GM18526 (cell line): ENCODE measurements around the gene AGPAT4.

Source experiments
- POLR2A ChIP-seq: IDR thresholded peaks from 3 replicates; pipeline ENCODE4 v1.6.1; 2011; ENCODE audit not compliant: insufficient read length; ENCODE audit errors: extremely low read depth

Gene AGPAT4

DNA sequence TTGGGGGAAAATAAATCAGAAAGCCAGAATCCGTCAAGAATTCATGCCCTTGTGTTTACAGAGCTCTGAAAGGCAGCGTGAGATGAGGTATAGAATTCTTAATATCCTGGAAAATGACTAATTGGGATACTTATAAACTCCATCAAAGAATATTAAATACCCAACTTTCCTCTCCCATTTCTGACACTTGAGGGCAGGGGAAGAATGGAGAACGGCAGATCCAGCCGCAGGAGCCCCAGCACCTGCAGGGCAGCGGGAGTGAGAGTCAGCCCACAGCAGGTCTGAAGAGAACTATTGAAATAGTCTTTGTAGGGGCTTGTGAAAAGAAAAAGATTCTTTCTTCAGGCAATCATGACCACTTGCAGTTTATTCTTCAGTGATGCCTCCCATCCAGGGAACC is 107.2 kb downstream of the AGPAT4 start:
- no peak for TF ChIP-seq POLR2A

DNA sequence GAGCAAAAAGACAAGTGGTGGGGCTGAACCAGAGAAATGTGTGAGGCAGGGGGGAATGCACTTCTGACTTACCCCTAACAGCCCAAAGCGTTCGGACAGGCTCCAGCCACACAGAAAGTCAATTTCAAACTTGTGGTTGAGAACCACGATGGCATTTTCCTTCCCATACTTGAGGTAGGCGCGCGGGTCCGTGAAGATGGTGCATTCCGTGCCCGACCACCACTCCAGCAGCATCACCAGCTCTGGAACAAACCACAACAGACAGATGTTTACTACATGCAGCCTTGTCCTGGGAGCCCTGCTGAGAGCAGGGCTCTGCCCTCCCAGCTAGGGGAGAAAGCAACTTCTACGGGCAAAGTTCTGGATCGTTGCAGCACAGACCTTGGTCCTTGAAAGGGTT is 107.7 kb downstream of the AGPAT4 start:
- TF ChIP-seq POLR2A = no peak

DNA sequence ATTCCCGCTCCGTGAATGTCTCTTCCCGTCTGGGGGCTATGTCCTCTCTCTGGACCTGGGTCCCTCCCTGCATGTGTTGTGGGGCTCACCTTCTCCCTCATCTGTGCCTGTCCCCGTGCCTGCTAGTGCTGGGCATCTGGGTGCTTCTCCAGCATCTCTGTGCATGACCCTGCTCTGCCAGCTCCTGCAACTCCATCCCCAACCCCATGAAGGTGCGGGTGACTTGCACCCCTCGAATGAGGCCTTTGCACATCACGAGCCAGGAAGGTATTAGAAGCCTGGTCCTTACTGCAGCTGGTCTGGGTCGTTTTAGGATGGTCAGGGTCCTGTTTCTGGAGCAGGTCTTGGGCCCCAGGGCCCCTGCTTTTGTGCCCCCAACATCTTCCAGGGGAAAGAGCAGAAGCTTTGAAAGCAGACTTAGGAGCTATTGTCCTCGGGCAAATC is 109.7 kb downstream of the AGPAT4 start:
- TF ChIP-seq POLR2A = no peak

DNA sequence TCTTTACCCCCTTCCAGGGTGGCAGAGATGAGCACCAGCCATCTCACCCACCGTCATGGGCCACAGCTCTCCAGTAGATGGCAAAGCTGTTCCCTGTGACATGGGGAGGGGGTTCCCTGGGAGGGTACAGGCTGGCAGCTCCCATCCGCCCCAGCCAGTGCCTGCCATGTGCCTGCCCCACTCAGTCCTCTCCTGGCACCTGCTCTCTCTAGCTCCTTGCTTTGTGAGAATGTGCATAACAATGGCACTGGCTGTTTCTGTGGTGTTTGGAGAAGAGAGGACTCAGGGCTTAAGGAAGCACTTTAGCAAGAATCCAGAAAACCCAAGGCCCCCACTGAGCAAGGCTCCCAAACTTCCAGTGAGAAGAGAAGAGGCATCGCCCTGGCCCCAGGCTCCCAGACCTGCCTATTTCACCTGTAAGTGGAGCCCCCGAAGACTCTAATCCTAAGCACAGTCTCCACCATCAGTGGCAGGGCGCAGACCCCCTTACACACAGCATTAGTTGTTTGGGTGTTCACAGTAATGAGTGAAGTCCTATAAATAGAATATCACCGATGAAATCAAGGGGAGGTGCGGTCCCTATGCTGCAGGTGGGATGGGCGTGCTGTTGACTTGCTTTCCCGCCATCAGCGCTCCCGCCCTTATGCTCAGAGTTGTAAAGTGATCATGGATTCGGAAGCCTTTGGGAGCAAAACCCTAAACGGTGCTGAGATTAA is 110.2 kb downstream of the AGPAT4 start:
- TF ChIP-seq POLR2A = no peak

DNA sequence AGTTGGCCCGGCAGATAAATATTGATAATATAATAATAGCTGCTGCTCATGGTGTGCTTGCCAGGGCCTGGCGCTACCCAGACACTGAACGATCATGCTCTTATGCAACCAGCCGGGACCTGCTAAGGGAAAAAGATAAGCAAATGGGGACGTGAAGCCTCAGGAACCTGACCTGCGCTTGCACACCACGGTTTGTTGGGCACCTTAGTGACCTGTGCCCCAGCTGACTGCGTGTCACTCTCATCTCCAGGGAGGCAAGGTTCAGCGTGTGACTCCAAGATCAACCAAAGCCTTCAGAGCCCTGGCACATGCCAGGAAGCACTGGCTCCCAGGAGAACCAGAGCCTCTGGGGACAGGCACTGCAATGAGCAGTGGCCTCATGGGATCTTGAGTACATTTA is 111.1 kb downstream of the AGPAT4 start:
- no peak for TF ChIP-seq POLR2A

DNA sequence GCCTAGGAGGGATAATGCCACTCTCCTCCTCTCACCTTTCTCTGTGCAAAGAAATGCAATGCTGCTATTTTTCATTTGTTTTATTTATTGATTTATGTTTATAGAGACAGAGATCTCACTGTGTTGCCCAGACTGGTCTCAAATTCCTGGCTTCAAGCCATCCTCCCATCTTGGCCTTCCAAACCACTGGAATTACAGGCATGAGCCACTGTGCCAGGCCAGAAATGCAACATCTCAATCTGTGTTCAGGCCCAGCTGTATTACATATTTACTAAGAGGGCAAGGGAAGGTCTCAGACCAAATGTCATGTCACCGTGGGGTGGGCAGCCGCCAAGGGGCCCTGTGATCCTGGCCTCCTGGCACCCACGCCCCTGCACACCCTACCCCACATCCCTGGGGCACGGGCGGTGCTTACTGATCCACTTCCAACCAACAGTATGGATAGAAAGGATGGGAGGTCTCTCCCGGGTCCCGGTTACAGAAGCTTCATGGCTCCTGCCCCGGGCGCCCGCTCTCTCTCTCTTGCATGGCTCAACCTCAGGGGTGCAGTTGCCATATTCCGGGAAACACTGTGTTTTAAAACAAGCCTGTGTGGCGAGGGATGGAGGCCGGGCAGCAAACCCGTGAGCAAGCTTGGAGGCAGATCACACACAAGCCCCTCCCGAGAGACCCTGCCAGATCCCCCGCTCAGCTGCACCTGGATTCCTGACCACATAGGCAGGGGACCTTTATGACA is 111.8 kb downstream of the AGPAT4 start:
- TF ChIP-seq POLR2A = no peak

DNA sequence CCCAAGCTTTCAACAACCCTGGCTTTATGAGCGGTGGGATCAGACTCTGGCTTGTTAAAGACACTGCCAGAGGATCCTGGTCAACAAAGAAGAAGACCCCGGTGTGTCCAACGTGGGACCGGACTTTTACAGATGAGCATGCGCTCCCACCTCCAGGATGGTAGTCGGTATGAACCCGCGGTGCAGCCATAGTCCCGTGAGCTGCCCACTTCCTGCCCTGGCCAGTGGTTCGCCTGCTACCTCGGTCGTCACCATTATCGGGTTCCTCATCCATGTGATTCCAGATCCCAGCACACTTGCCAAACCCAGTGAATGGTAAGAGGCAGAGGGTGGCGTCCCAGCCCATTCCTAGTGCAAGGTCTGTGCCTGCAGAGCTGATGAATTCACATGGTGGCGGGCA is 112.7 kb downstream of the AGPAT4 start:
- TF ChIP-seq POLR2A = no peak

DNA sequence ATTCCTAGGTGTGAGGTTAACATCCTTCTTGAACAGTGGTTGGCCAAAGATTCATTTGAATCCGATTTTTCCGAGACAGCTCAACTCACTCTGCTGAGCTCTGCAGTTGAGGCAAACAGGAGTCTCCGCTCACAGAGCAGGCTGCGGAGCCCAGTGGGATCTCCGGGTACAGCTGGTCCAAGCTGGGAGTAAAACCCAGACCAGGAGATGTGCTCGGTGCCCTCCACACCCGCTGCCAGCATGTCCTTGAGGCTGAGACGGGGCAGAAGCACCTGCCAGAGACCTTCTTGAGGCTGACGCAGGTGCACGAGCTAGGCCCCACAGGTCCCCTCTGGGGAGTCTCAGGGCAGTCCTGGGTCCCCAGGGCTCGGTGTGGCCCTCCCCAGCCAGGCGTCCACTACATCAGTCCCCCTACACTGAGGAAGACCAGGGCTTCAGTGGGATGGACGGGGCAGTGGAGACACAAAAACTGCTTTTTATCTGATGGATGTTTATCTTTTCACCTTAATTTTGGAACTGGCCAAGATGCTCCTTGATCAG is 119.0 kb downstream of the AGPAT4 start:
- no peak for TF ChIP-seq POLR2A

DNA sequence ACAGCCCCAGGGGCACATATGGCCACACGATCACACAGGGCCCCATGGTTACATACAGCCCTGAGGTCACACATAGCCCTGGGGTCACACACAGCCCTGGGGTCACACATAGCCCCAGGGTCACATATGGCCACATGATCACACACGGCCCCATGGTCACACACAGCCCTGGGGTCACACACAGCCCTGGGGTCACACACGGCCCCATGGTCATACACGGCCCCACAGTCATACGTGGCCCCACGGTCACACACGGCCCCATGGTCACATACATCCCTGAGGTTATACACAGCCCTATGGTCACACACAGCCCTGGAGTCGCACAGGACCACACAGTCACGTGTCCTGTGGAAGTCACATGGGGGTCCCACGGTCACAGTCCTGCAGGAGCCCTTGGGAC is 120.1 kb downstream of the AGPAT4 start:
- TF ChIP-seq POLR2A = no peak

DNA sequence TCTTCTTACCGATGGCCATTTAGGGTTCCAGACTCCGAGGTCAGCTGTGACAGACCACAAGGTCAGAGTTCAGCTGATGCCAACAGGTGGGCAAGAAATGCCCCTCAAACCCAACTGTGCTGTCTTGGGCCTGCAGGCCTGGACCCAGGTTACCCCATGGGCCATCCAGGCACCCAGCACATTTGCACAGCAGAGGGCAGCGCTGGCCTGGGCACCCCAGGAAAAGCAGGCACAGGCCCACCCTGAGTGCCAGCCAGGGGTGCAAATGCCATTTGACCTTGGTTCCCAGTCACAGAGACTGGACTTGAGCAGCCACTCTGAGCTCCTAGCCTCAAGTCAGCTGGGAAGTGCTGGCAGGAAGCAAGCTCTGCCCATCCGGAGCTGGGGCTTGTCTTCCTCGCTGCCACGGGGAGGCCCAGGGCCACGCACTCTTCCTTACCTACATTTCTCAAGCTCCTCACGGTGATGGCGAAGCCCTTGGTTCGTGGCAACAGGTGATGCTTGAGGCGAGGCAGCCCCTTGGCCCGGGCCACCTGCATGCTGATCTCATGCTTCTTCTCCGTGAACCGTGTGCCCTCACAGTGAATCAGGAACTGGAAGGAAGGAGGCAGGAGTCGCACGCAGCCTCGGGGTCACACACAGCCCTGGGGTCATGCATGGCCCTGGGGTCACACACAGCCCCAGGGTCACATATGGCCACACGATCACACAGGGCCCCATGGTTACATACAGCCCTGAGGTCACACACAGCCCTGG is 120.8 kb downstream of the AGPAT4 start:
- no peak for TF ChIP-seq POLR2A

DNA sequence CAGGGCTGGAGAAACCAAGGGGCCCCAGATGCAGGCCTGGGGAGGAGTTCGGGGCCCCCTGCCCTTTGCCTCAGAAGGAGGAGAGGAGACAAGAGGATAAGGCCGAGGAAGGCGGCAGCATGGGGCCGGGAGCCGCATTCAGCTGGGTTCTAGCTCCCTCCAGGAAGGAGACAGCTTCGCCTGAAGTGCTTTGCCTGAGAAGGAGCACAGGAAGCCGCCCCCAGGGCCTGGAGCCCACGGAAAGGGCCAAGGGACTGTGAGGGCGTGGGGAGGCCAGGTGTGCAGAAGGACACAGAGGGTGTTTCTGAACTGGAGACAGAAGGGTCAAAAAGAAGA is 121.4 kb downstream of the AGPAT4 start:
- TF ChIP-seq POLR2A = no peak

DNA sequence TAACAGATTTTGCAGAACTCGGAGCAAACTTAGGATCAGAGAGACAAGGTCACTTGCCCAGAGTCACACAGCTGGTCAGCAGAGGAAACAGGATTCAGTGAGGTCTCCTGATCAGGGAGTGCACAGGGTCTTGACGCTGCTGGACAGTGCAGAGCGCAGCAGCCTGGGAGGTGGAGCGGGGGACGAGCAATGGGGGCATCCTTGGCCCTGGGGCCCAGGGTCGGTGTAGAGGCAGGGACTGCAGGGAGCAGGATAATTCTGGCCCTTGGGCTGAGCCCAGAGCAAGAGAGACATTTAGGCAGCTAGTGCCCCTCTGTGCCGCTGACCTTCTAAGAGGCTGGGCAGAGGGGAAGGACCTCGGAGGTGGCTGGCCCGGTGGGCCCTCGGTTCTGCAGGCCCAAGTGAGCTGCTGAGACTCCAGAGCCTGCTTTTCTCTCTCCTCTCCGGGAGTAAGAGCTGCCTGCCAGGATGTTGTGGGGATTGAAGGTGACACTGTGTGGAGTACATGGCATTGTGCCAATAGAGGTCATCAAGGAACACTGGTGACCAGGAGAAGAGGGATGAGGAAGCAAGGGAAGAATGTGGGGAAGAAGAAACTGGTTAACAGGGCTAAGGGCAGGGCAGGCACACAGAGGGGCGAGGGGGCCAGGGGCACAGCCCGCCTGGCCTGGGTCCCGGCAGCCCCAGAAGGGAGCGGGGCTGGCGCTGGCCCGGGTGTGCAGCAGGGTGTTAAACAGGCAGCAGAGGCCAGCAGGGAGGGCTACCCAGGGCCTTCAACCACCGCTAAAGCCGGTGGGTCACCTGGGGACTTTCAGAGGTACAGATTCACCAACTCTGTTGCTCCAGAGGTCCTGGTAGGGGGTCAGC is 122.0 kb downstream of the AGPAT4 start:
- no peak for TF ChIP-seq POLR2A

DNA sequence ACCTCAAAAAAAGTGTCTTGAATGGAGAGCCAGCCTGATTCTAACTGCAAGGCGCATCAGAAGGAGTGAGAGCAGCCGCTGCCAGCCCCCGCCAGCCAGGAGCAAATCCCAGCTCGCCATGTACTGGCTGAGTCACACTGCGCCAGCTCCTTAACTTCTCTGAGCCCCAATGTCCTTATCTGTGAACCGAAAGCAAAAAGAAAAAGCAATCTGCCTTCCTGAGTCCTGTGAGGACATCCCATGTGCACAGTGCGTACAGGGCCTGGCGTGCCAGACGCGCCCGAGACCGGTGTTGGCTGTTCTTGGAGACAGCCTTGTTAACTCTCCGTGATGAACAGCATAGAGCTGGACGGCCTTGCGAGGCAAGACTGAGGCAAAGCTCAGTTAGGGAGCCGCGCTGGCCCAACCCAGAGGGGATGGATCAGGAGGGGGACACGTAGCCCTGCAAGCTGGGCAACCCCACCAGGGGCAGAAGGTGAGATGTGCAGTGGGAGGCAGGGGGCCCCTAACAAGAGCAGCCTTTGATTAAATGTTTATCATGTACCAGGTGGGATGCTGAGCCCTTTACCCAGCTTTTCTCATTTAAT is 122.7 kb downstream of the AGPAT4 start:
- TF ChIP-seq POLR2A = no peak

DNA sequence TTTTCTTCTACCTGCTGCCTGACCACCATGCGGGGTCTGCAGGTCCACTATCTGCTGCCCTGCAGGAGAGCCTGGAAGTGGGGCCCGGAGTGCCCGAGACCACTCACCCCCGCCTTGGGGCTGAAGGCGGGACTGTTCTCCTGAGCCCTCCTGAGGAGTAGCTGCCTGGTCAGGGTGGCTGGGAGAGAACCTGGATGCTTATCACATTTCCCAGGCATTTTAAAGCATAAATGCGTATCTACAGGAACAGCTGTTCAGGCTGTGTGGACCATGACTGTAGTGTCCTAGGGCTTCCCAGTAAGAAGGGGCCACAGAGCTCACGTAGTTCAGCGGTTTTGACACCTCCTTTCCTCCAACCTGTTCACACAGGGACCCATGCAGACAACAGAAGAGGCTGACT is 123.3 kb downstream of the AGPAT4 start:
- TF ChIP-seq POLR2A = no peak

DNA sequence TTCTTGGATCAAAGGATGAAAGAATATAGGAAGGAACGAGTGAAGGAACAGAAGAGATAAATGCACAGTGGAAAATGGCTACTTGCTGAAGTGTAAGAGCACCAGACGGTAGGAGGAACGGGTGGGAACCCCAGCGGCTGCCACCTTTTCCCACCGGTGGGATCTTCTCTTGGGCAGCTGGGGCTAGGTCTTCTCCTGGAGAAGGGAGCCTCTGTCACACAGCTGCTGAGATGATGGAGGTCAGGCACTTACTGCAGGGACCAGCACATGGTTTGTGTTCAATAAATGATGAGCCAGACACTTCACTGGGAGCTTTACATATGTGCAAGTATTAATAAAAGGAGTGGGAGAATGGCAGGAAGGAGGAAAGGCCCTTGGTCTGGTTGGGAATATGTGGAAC is 123.7 kb downstream of the AGPAT4 start:
- TF ChIP-seq POLR2A = no peak
